Activated CD4-positive, alpha-beta T cell treated with anti-CD3 and anti-CD28 coated beads for 36 hours (primary cell): ENCODE data around the gene COL13A1. TPM values are rescaled to one million over a fixed set of nuclear protein-coding genes. Genes with fewer than 3 reads are reported as not detected.

Experiments
- ATAC-seq: fragments of 200-7000 bp; cut with Tn5 transposase; one replicate; pipeline ENCODE4 v1.10.0; 2021; ENCODE audit warnings: mild to moderate bottlenecking, moderate library complexity
- CTCF ChIA-PET: fragments of 350-600 bp; sonication (Branson Sonifier 250); formaldehyde crosslinking; loops from one replicate; lab custom pipeline; 2021; ENCODE audit warnings: antibody characterized with exemption; lab: Charles Lee
- POLR2A ChIA-PET: fragments of 350-600 bp; sonication (Branson Sonifier 250); formaldehyde crosslinking; loops from one replicate; lab custom pipeline; 2021; ENCODE audit warnings: antibody characterized with exemption, inconsistent platforms; lab: Charles Lee
- DNase-seq: peaks from one replicate; pipeline ENCODE4 v3.0.0-alpha.2; 2020
- H3K27ac Mint-ChIP-seq: one replicate; pipeline ENCODE4 v1.8.0; 2021; ENCODE audit warnings: mixed read lengths
- H3K27me3 Mint-ChIP-seq: one replicate; pipeline ENCODE4 v1.8.0; 2021; ENCODE audit warnings: mixed read lengths
- H3K36me3 Mint-ChIP-seq: one replicate; pipeline ENCODE4 v1.8.0; 2021; ENCODE audit warnings: low read depth, mixed read lengths
- H3K4me1 Mint-ChIP-seq: one replicate; pipeline ENCODE4 v1.8.0; 2021; ENCODE audit warnings: mixed read lengths
- H3K4me3 Mint-ChIP-seq: one replicate; pipeline ENCODE4 v1.8.0; 2021; ENCODE audit warnings: mild to moderate bottlenecking, moderate library complexity, mixed read lengths
- H3K9me3 Mint-ChIP-seq: one replicate; pipeline ENCODE4 v1.8.0; 2021; ENCODE audit warnings: low read depth, mixed read lengths
- intact Hi-C, 2 experiments: fragments of 100-400 bp; cut with DNase I in 1 of 2; cut with micrococcal nuclease in 1 of 2; formaldehyde crosslinking; loops; one replicate each; pipeline versions ENCODE4 v1.14.2 to v1.15.1; 2022 to 2024; cut with DNase I, micrococcal nuclease
- total RNA-seq, 2 experiments: library from RNA; stranded (reverse); gene quantifications; one replicate each; pipeline ENCODE4 v1.2.3, GENCODE V29; 2021

COL13A1 gene
- total RNA-seq, 2 experiments from 2014 or later, result not detected

DNA sequence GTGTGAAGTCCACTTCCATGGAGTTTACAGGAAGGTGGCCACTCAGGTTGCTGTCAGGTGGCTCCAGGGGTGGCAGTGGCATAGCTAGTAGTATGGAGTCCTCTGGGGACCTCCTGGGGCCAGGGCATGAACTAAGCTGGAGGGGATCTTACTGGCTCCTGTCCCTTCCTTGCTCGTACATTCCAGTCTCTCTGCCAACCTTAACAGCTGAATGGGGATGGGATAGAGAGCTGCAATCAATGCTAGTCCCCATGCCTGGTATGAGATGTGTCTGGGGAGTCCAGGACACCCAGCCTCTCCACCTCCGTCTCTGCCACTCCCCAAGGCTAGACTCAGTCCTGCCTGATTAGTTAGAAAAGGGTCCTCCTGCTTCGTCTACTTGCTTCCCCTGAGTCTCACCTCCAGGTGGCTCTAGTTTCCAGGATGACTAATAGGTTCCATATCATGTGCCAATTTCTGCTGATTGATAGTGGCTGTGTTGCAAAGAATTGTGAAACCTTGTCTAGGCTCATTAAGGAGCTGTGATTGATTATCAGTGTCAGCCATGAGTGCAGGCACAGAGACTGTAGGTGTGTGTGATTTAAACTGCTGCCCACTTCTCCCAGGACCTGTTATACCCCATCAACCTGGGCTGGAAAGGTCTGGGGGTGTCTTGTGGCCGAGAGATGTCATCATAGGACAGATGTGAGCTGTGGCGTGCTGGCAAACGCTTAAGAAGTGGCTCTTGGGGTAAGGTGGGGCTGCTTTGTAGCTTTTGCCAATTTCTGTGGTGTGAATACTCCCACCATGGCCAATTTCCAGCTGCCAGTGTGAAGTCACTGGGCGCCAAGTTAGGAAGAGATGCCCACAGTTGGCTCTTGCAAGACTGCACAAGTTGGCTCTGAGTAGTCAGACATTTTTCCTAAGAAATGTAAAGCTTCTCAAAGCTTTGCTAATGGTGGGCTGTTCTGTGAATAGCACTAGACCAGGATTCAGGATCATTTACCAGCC is 59.8 kb downstream of the COL13A1 start:
- no peak overlapping the region for H3K4me3 Mint-ChIP-seq
- peaks cover 1% of the 10 kb centered on the region for H3K27me3 Mint-ChIP-seq
- ATAC-seq (peak; percentile 69), DNase-seq (no peak)
- no peaks in the 10 kb centered on the region for H3K9me3 Mint-ChIP-seq
- POLR2A ChIA-PET, result interaction anchor here (0.7 kb wide), 1 partner anchor 439 kb away, joined by 3 read pairs; no protein-coding TSS in a partner anchor
- H3K36me3 Mint-ChIP-seq, result no peaks in the 10 kb centered on the region
- H3K4me1 Mint-ChIP-seq, result no peaks in the 10 kb centered on the region
- CTCF ChIA-PET, result interaction anchor here (1.5 kb wide), 1 partner anchor 11 kb away, joined by 4 read pairs; no protein-coding TSS in a partner anchor
- no peak overlapping the region for H3K27ac Mint-ChIP-seq
- intact Hi-C loops, result no loop called here

DNA sequence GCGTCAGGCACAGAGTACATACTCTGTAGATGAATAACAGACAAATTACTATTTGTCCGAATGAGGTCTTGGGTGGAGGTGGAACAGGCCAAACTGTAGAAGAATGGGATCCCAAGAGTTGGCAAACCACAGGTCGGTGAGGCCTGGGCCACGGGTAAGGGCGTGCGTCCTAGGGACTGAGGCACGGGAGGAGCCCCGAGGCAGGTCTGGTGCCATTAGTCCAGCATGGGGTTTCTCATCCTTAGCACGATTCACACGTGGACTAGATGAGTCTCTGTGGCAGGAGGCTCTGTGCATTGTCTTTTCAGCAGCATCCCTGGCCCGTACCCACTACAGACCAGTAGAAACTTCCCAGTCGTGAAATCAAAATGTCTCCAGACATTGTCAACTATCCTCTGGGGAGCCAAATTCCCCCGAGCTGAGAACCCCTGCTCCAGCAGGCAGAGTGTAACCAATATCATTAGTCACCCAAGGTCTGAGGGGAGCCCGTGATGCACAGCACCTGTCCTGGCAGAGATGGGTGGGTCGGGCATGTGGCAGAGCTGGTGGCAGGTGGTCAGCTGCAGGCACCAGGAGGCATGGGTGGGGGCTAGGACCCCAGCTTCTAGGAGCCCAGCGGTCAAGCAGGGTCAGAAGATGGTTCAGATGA is 61.3 kb downstream of the COL13A1 start:
- no peak for DNase-seq
- intact Hi-C loops, result no loop called here
- ChIA-PET POLR2A (no interaction called here), CTCF (no interaction called here)
- H3K4me3 Mint-ChIP-seq, result no peak overlapping the region
- no peak for ATAC-seq
- no peaks in the 10 kb centered on the region for H3K4me1 Mint-ChIP-seq
- peaks cover 1% of the 10 kb centered on the region for H3K27me3 Mint-ChIP-seq
- no peaks in the 10 kb centered on the region for H3K9me3 Mint-ChIP-seq
- H3K36me3 Mint-ChIP-seq, result no peaks in the 10 kb centered on the region
- H3K27ac Mint-ChIP-seq, result no peak overlapping the region

DNA sequence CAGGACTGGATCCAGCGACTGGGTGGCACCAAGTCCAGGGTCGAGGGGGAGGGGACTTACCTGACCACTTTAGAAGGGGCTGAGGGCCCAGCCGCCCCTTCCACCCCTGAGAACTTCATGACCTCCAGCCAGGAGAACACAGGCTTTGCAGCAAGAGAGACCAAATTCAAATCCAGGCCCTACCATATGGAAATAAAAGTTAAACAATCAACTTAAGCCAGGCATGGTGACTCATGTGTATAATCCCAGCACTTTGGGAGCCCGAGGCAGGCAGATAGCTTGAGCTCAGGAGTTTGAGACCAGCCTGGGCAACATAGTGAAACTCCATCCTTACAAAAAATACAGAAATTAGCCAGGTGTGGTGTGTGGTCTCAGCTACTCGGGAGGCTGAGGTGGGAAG is 61.9 kb downstream of the COL13A1 start:
- DNase-seq (no peak), ATAC-seq (no peak)
- Mint-ChIP-seq H3K4me3 (no peak overlapping the region), H3K4me1 (no peaks in the 10 kb centered on the region), H3K27ac (no peak overlapping the region), H3K36me3 (no peaks in the 10 kb centered on the region), H3K9me3 (no peaks in the 10 kb centered on the region), H3K27me3 (peaks cover 1% of the 10 kb centered on the region)
- CTCF ChIA-PET, result no interaction called here
- POLR2A ChIA-PET, result no interaction called here
- intact Hi-C loops, result no loop called here

DNA sequence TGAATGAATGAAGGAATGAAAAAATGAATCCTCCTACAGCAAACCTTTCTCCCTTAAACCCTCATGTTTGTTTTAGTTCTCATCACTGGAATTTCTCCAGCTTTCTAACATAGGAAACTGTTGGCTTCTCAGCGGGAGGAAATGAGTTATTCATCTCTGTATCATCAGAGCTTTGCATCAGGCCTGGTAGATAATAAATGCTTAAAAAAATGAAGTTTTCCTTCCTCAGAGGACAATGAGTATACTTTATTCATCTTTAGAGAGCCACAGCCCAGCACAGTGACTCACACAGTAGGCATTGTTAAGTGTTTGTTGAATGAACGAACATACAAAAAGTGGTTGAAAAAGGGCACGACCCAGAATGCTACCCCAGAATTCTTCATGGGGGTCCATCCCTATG is 62.6 kb downstream of the COL13A1 start:
- ChIA-PET CTCF (no interaction called here), POLR2A (no interaction called here)
- no peak overlapping the region for H3K27ac Mint-ChIP-seq
- no peak for ATAC-seq
- H3K4me3 Mint-ChIP-seq, result no peak overlapping the region
- intact Hi-C loops, result no loop called here
- H3K9me3 Mint-ChIP-seq, result no peaks in the 10 kb centered on the region
- no peaks in the 10 kb centered on the region for H3K36me3 Mint-ChIP-seq
- no peak for DNase-seq
- H3K4me1 Mint-ChIP-seq, result no peaks in the 10 kb centered on the region
- H3K27me3 Mint-ChIP-seq, result peaks cover 1% of the 10 kb centered on the region

DNA sequence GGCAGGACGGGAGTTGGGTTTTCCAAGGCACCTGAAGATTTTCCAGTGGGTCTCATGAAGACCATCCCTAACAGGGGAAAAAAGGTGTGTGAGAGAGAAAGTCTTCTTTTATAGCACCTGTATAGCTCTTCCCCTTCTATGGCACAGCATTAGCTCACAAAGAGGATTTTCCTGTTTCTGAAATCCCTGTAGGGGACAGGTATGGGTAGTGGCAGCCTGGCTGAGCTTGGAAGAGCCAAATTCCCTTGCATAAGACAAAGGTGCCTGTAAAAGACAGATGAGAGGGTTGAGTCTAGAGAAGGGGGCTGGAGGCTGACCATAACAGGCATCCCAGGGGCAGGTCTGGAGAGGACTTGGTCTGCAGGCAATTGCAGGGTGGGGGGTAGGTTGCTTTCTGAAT is 63.7 kb downstream of the COL13A1 start:
- H3K27me3 Mint-ChIP-seq, result peaks cover 1% of the 10 kb centered on the region
- no peak overlapping the region for H3K27ac Mint-ChIP-seq
- DNase-seq (no peak), ATAC-seq (no peak)
- no peak overlapping the region for H3K4me3 Mint-ChIP-seq
- ChIA-PET POLR2A (no interaction called here), CTCF (interaction anchor here (0.6 to 1.0 kb wide), 4 partner anchors 9 to 452 kb away, joined by 3 to 5 read pairs (median 4); no protein-coding TSS in a partner anchor)
- no peaks in the 10 kb centered on the region for H3K36me3 Mint-ChIP-seq
- H3K9me3 Mint-ChIP-seq, result no peaks in the 10 kb centered on the region
- intact Hi-C loops, result no loop called here
- H3K4me1 Mint-ChIP-seq, result no peaks in the 10 kb centered on the region

DNA sequence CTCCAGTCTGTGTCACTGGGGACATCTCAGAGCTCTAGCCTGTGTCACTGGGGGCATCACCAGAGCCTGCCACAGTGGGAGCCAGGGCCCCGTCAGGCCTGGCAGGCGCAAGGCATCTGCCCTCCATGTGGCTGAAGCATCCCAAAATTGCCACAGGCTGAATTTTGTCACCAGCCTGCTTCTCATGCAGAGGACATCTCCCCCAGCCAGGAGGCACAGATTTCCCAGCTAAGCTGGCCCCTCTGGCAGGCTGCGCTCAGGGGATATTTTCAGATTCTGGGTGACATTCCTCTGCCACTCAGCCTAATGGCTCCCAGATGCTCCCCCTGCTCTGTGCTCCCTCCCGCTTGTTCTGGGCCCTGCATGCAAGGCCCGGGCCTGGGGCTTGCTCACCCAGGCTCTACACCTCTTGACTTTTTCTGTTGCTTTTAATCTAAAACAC is 64.6 kb downstream of the COL13A1 start:
- no peak for DNase-seq
- no peak overlapping the region for H3K27ac Mint-ChIP-seq
- CTCF ChIA-PET, result interaction anchor here (0.6 to 0.7 kb wide), 2 partner anchors 36 to 452 kb away, joined by 3 to 5 read pairs; no protein-coding TSS in a partner anchor
- no peak for ATAC-seq
- no peaks in the 10 kb centered on the region for H3K36me3 Mint-ChIP-seq
- H3K27me3 Mint-ChIP-seq, result peaks cover 1% of the 10 kb centered on the region
- no peak overlapping the region for H3K4me3 Mint-ChIP-seq
- POLR2A ChIA-PET, result no interaction called here
- H3K4me1 Mint-ChIP-seq, result no peaks in the 10 kb centered on the region
- H3K9me3 Mint-ChIP-seq, result no peaks in the 10 kb centered on the region
- intact Hi-C loops, result no loop called here

DNA sequence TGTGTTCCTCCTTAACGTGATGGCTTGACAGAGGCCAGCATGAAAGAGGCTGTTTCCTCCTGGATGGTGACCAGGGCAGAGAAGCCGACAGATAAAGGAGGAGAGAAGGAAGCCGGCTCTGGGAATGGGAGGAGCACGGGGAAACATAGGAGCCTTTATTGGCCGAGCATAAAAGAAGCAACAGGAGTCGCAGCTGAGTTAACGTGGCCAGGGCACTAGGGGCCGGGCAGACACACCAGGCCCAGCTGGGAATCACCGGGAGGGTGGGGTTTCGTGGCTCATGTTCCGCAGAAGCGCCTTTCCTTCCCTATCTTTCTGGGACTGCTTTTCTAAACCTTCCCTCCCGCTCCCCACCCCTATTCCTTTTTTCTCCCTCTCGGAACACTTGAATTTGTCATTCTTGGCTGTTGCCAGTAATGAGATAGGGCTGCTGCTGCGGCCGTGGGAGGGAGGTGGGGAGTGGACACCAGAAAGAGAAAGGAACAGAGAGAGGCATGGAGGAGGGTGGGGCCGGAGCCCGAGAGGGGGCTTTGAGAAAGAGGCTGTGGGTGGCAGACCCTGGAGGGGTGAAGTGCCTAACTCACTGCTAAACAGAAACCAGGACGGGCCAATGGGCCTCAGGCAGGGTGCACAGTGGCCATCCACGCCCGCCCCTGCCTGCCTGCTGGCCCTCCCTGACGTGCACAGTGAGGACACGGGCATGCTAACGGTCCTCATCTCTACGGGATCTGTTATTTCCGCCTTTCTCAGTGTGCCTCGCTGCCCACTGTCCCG is 65.2 kb downstream of the COL13A1 start:
- Mint-ChIP-seq H3K4me3 (no peak overlapping the region), H3K27me3 (peaks cover 1% of the 10 kb centered on the region), H3K36me3 (no peaks in the 10 kb centered on the region), H3K4me1 (no peaks in the 10 kb centered on the region), H3K27ac (no peak overlapping the region), H3K9me3 (no peaks in the 10 kb centered on the region)
- CTCF ChIA-PET, result no interaction called here
- ATAC-seq (no peak), DNase-seq (no peak)
- POLR2A ChIA-PET, result no interaction called here
- intact Hi-C loops, result no loop called here

DNA sequence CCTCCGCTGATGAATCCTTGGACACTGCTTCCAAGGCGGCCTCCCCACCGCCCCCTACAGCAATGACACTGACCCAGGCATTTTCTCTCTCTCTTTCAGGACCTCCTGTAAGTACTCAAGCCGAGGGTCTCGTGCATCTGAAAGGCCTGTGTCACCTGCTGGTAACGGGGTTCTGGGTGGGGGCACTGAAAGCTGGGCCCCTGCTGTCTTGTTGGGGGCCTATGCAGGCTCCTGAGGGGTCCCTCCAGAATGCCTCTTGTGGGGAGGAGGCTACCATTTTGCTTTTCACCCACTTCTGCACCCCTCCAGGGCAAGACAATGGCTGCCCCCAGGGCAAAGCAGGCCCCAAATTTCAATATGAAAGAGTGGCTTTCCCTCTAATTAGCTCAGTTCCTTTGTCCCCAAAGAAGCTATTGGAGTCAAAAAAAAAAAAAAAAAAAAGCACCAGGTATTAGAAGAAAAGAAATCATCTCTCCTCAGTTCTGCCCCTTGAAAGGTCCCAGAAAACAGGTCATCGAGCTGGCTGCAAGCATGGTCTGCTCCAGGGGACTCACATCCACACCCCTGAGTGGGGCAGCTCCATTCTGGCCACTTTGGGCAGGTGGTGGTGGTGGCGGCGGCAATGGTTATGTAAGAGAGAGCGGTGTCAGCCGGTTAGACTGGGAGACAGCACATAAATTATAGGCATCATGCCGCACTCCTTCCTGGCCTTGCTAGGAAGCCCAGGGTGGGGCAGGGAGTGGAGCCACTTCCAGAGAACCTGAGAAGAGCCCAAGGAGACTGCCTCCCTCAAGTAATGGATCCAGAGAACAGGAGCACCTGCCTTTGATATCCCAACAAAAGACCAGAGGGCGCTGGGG is 66.2 kb downstream of the COL13A1 start:
- Mint-ChIP-seq H3K27me3 (peaks cover 1% of the 10 kb centered on the region), H3K4me1 (no peaks in the 10 kb centered on the region), H3K27ac (no peak overlapping the region), H3K9me3 (no peaks in the 10 kb centered on the region), H3K36me3 (no peaks in the 10 kb centered on the region), H3K4me3 (no peak overlapping the region)
- ATAC-seq (no peak), DNase-seq (no peak)
- POLR2A ChIA-PET, result no interaction called here
- CTCF ChIA-PET, result interaction anchor here (0.6 to 1.1 kb wide), 6 partner anchors 9 to 1703 kb away, joined by 3 to 5 read pairs (median 3); no protein-coding TSS in a partner anchor
- intact Hi-C loops, result no loop called here

DNA sequence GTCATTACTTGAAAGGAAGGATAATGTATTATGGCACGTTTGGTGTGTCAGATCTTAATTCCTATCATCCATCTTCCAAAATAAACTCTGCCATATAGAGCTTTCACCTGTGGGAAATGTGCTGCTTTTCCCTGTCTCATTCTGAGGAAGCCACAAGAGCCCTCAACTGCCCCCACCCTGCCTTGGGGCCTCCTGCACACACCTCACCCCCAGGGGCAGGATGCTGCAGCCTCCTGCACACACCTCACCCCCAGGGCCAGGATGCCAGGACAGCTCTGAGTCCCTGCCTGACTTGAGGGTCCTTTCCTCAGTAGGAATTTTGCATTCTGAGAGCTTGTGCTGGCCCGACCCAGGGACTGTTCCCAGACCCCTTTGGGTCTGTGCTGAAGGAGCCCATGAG is 67.1 kb downstream of the COL13A1 start:
- Mint-ChIP-seq H3K4me1 (no peaks in the 10 kb centered on the region), H3K36me3 (no peaks in the 10 kb centered on the region), H3K27me3 (peaks cover 1% of the 10 kb centered on the region), H3K4me3 (no peak overlapping the region), H3K9me3 (no peaks in the 10 kb centered on the region), H3K27ac (no peak overlapping the region)
- intact Hi-C loops, result no loop called here
- ChIA-PET CTCF (interaction anchor here (0.6 to 1.1 kb wide), 4 partner anchors 8 to 206 kb away, joined by 3 to 5 read pairs (median 4); no protein-coding TSS in a partner anchor), POLR2A (no interaction called here)
- ATAC-seq (no peak), DNase-seq (no peak)

DNA sequence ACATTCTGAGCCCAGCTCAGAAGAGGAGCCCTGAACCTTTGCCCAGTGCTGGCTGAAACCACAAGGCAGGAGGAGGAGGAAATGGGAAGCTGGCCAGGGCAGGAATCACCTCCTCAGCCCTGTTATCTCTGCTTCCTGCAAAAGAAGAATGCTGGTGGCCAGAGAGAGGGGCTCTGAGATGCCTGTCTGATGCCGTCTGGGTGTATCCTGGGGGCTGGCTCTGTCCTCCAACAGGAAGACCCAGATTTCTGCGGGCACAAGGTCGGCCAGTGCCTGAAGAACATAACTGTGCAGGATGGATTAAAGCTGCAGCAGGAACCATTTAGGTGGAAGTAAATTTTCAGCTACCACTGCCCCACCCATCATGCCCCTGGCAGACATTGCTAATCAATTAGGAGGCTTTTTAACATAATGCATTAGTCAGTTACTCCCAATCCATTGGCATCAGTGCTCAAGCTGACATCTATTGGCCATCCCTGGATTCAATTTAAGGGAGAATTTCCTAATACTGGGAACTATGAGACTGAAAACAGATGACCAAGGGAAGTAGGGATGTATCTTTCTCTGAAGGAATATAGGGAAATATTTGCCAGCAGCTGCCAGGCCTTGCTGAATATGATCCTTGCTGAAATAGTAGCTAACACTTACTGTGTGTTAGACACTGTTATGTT is 67.7 kb downstream of the COL13A1 start:
- CTCF ChIA-PET, result interaction anchor here (0.7 kb wide), 1 partner anchor 31 kb away, joined by 3 read pairs; no protein-coding TSS in a partner anchor
- Mint-ChIP-seq H3K9me3 (no peaks in the 10 kb centered on the region), H3K4me3 (no peak overlapping the region), H3K27me3 (peaks cover 1% of the 10 kb centered on the region), H3K4me1 (no peaks in the 10 kb centered on the region), H3K27ac (no peak overlapping the region), H3K36me3 (no peaks in the 10 kb centered on the region)
- no peak for DNase-seq
- ATAC-seq, result no peak
- POLR2A ChIA-PET, result no interaction called here
- intact Hi-C loops, result no loop called here
